Loucy (cell line): ENCODE measurements around the gene ANKUB1.
"Not testable (repeated sequence)": the region's sequence is repeated elsewhere in the genome, so short reads cannot be mapped to it uniquely, and the experiment has no call there.

Experiments
- H2AFZ ChIP-seq: fragments of 200-600 bp; sonication (generic); 2 replicates; pipeline ENCODE4 v1.6.0; 2016; ENCODE audit warnings: antibody characterized with exemption, mild to moderate bottlenecking, low read length, moderate library complexity
- H3F3A ChIP-seq: fragments of 200-600 bp; 2 replicates; pipeline ENCODE4 v1.6.0; 2016; ENCODE audit warnings: antibody characterized with exemption, low read depth, mild to moderate bottlenecking
- H3K27me3 ChIP-seq: fragments of 200-600 bp; sonication (generic); 2 replicates; pipeline ENCODE4 v1.6.1; 2014; ENCODE audit warnings: low read length, mild to moderate bottlenecking; ENCODE audit not compliant: insufficient read depth, poor library complexity, severe bottlenecking
- H3K36me3 ChIP-seq: fragments of 200-600 bp; sonication (generic); 2 replicates; pipeline ENCODE4 v1.6.1; 2016; ENCODE audit warnings: low read length; ENCODE audit not compliant: insufficient read depth
- H3K4me1 ChIP-seq: fragments of 200-600 bp; sonication (generic); 2 replicates; pipeline ENCODE4 v1.5.1; 2014; ENCODE audit warnings: low read length, mild to moderate bottlenecking; ENCODE audit not compliant: insufficient read depth, poor library complexity, severe bottlenecking
- H3K4me2 ChIP-seq: fragments of 200-600 bp; sonication (generic); 2 replicates; pipeline ENCODE4 v1.6.0; 2014; ENCODE audit warnings: antibody characterized with exemption, low read length, low read depth, mild to moderate bottlenecking; ENCODE audit not compliant: poor library complexity, severe bottlenecking
- H3K4me3 ChIP-seq: fragments of 200-600 bp; sonication (generic); 2 replicates; pipeline ENCODE4 v1.5.1; 2014; ENCODE audit warnings: low read length, mild to moderate bottlenecking, mixed read lengths; ENCODE audit not compliant: poor library complexity, severe bottlenecking
- H3K79me2 ChIP-seq: fragments of 200-600 bp; sonication (generic); 2 replicates; pipeline ENCODE4 v1.6.1; 2014; ENCODE audit warnings: low read length; ENCODE audit not compliant: insufficient read depth
- H3K9ac ChIP-seq: fragments of 200-600 bp; sonication (generic); 2 replicates; pipeline ENCODE4 v1.6.0; 2014; ENCODE audit warnings: mild to moderate bottlenecking, low read depth, low read length, moderate library complexity; ENCODE audit not compliant: poor library complexity, severe bottlenecking
- H3K9me2 ChIP-seq: fragments of 200-600 bp; sonication (generic); replicated peaks from 2 replicates; pipeline ENCODE4 v1.6.1; 2016; ENCODE audit warnings: low read depth, low read length, mixed read lengths
- H3K9me3 ChIP-seq: fragments of 200-600 bp; sonication (generic); 2 replicates; pipeline ENCODE4 v1.6.1; 2014; ENCODE audit warnings: mild to moderate bottlenecking, antibody characterized with exemption, low read length, low read depth; ENCODE audit not compliant: insufficient read depth
- H4K20me1 ChIP-seq: fragments of 200-600 bp; sonication (generic); 2 replicates; pipeline ENCODE4 v1.6.0; 2014; ENCODE audit warnings: antibody characterized with exemption, low read length, mild to moderate bottlenecking; ENCODE audit not compliant: insufficient read depth, poor library complexity, severe bottlenecking
- EZH2phosphoT487 ChIP-seq: fragments of 200-600 bp; IDR thresholded peaks from 2 replicates; pipeline ENCODE4 v1.6.1; 2018; ENCODE audit warnings: antibody characterized with exemption, mild to moderate bottlenecking, moderate library complexity, borderline replicate concordance
- TF ChIP-seq, protein P1 (sequence below): fragments of 200-600 bp; sonication (generic); conservative IDR thresholded peaks from 2 replicates; pipeline ENCODE4 v1.5.1; 2014; ENCODE audit warnings: mild to moderate bottlenecking, antibody characterized with exemption, low read length

Gene ANKUB1

GRCh38 chr3:149830902-149831301, 38.5 kb upstream of the ANKUB1 start:
- no peaks in the 10 kb centered on the region for H3K36me3 ChIP-seq
- H3K4me3 ChIP-seq: no peak overlapping the region
- peaks cover 3% of the 10 kb centered on the region for H4K20me1 ChIP-seq
- H3F3A ChIP-seq: no peaks in the 10 kb centered on the region; the same call in 1 of the 2 replicates
- H3K9me3 ChIP-seq: peaks cover 27% of the 10 kb centered on the region; the same call in 1 of the 2 replicates
- TF ChIP-seq, protein P1, sequence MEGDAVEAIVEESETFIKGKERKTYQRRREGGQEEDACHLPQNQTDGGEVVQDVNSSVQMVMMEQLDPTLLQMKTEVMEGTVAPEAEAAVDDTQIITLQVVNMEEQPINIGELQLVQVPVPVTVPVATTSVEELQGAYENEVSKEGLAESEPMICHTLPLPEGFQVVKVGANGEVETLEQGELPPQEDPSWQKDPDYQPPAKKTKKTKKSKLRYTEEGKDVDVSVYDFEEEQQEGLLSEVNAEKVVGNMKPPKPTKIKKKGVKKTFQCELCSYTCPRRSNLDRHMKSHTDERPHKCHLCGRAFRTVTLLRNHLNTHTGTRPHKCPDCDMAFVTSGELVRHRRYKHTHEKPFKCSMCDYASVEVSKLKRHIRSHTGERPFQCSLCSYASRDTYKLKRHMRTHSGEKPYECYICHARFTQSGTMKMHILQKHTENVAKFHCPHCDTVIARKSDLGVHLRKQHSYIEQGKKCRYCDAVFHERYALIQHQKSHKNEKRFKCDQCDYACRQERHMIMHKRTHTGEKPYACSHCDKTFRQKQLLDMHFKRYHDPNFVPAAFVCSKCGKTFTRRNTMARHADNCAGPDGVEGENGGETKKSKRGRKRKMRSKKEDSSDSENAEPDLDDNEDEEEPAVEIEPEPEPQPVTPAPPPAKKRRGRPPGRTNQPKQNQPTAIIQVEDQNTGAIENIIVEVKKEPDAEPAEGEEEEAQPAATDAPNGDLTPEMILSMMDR: no peak
- no peak for TF ChIP-seq EZH2phosphoT487
- H3K9me2 ChIP-seq: no peaks in the 10 kb centered on the region
- H3K4me2 ChIP-seq: no peak overlapping the region
- H3K27me3 ChIP-seq: no peaks in the 10 kb centered on the region
- no peak overlapping the region for H2AFZ ChIP-seq
- H3K4me1 ChIP-seq: no peaks in the 10 kb centered on the region
- no peak overlapping the region for H3K9ac ChIP-seq
- peaks cover 50% of the 10 kb centered on the region; the same call in 1 of the 2 replicates for H3K79me2 ChIP-seq

- not testable (repeated sequence) for H3K36me3 ChIP-seq, H4K20me1 ChIP-seq, H2AFZ ChIP-seq, H3K27me3 ChIP-seq, H3K9ac ChIP-seq, H3K4me1 ChIP-seq, H3K9me2 ChIP-seq, H3K4me3 ChIP-seq, H3F3A ChIP-seq, H3K4me2 ChIP-seq
- Histone ChIP-seq H3K79me2 (peaks cover 54% of the 10 kb centered on the region; the same call in 1 of the 2 replicates), H3K9me3 (peaks cover 27% of the 10 kb centered on the region; the same call in 1 of the 2 replicates)
Observed at GRCh38 chr3:149829631-149830030, 37.3 kb upstream of the ANKUB1 start.

DNA sequence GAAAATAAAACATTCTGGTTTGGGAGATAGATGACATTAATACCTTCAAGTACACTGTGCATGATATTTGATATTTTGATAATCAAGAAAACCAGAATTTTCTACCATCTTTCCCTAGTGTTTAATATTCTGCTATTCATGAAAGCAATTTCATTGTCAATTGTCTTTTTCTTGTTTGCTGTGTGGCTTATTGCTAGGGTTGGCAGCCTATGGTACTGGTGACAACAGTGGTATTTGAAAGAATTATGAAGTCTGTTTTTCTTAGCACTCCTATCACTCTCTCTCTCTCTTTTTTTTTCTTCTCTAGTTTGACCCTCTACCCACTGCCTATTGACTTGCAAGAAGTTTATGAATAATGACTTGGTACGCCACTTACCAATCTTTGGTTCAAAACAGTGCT, 36.0 kb upstream of the ANKUB1 start:
- Histone ChIP-seq H3K9ac (no peak overlapping the region), H3K4me3 (no peak overlapping the region), H3K27me3 (no peaks in the 10 kb centered on the region), H3K79me2 (peaks cover 49% of the 10 kb centered on the region; the same call in 1 of the 2 replicates), H3K9me2 (no peaks in the 10 kb centered on the region), H3K4me1 (no peaks in the 10 kb centered on the region), H3K9me3 (peaks cover 20% of the 10 kb centered on the region; the same call in 1 of the 2 replicates), H3F3A (no peaks in the 10 kb centered on the region; the same call in 1 of the 2 replicates), H4K20me1 (peaks cover 3% of the 10 kb centered on the region), H2AFZ (no peak overlapping the region), H3K4me2 (no peak overlapping the region), H3K36me3 (no peaks in the 10 kb centered on the region)
- TF ChIP-seq EZH2phosphoT487: no peak
- TF ChIP-seq, protein P1: no peak

DNA sequence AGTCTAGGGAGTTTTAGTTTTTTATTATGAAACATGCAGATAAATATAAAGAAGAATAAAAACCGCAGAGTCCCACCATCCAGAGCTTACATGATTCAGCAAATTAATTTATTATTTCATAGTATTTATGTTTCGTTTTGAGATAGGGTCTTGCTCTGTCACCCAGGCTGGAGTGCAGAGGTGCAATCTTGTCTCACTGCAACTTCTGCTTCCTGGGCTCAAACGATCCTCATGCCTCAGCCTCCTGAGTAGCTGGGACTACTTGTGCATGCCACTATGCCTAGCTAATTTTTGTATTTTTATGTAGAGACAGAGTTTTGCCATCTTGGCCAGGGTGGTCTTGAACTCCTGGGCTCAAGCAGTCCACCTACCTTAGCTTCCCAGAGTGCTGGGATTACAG, 34.3 kb upstream of the ANKUB1 start:
- Histone ChIP-seq H2AFZ (no peak overlapping the region), H3K9ac (no peak overlapping the region), H3K79me2 (peaks cover 56% of the 10 kb centered on the region; the same call in 1 of the 2 replicates), H4K20me1 (peaks cover 11% of the 10 kb centered on the region), H3K9me2 (no peaks in the 10 kb centered on the region), H3K4me3 (no peak overlapping the region), H3F3A (no peaks in the 10 kb centered on the region; the same call in 1 of the 2 replicates), H3K36me3 (no peaks in the 10 kb centered on the region), H3K9me3 (peaks cover 19% of the 10 kb centered on the region; the same call in 1 of the 2 replicates), H3K4me1 (no peaks in the 10 kb centered on the region), H3K27me3 (no peaks in the 10 kb centered on the region), H3K4me2 (no peak overlapping the region)
- TF ChIP-seq, protein P1: no peak
- no peak for TF ChIP-seq EZH2phosphoT487
